IPS DF 4.7 (cell line): ENCODE results near the gene GRK7.
"Not testable (repeated sequence)": the region's sequence is repeated elsewhere in the genome, so short reads cannot be mapped to it uniquely, and the experiment has no call there.

Experiments
- DNase-seq: peaks from one replicate; pipeline ENCODE4 v3.0.0-alpha.2; 2013; ENCODE audit warnings: low spot score; ENCODE audit errors: extremely low read depth

The GRK7 gene

GRCh38 chr3:141754032-141754431, 9.2 kb upstream of the GRK7 start:
- no peak for DNase-seq

DNA sequence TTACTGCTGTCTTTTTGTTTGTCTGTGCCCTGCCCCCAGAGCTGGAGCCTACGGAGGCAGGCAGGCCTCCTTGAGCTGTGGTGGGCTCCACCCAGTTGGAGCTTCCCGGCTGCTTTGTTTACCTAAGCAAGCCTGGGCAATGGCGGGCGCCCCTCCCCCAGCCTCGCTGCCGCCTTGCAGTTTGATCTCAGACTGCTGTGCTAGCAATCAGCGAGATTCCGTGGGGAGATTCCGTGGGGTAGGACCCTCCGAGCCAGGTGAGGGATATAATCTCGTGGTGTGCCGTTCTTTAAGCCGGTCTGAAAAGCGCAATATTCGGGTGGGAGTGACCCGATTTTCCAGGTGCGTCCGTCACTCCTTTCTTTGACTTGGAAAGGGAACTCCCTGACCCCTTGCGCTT, 656 bp upstream of the GRK7 start:
- not testable (repeated sequence) for DNase-seq

- no peak for DNase-seq
These were observed 837 bp downstream of the GRK7 start for GRCh38 chr3:141764045-141764444.

DNA sequence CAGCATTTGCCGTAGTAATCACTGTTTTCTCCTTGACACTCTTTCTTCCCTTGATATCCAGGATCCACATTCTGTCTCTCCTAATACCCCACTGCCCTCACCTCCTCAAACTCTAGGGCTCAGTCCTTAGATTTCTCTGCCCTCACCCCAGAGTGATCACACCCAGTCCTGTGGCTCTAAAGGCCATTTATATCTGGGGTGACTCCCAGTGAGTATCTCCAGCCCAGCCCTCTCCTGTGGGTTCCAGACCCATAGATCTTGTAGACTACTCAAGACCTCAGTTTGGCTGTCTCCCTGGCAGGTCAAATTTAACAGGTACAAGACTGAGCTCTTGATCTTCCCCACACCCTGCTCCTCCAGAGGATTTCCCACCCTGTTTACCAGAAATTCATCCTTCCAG, 1.3 kb downstream of the GRK7 start:
- no peak for DNase-seq

GRCh38 chr3:141764986-141765385, 1.8 kb downstream of the GRK7 start:
- no peak for DNase-seq

DNA sequence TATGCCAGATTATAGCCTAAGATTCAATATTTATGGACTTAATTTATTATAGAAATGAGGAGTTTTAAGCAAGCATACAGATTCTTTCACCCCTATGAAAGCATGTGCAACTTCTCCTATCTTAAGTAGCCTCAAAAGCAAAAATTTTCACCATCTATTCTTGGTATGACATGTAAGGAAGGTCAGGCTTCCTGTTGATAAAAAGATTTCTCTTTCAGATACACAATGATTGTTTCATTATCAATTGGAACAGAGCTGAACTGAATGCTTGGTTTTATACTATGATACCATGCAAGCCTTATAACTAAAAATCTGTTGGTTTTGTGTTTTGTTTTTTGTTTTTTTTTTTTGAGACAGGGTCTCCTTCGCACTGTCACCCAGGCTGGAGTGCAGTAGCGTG, 3.9 kb downstream of the GRK7 start:
- no peak for DNase-seq

GRCh38 chr3:141769221-141769894, 6.2 kb downstream of the GRK7 start:
- no peak for DNase-seq

GRCh38 chr3:141773676-141774075, 10.5 kb downstream of the GRK7 start:
- DNase-seq, result no peak

DNA sequence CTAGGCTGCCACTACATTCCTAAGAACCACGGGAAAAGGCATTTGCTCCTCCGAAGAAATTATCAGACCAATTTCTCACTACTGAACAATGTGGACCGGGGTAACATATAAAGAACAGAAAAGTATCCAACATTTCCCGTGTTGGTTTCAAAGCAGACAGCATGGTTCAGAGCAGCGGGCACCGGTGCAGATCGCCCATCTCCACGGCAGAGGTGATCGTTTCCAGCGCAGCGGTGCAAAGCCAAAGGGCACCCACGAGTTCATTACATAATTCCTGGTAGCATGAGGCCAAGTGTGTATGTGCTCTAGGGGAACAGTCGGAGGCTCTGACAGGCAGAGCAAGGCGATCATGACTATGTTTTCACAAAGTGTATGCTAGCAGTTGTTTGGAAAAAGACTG, 13.2 kb downstream of the GRK7 start:
- no peak for DNase-seq

GRCh38 chr3:141776885-141777284, 13.7 kb downstream of the GRK7 start:
- DNase-seq, result no peak

DNA sequence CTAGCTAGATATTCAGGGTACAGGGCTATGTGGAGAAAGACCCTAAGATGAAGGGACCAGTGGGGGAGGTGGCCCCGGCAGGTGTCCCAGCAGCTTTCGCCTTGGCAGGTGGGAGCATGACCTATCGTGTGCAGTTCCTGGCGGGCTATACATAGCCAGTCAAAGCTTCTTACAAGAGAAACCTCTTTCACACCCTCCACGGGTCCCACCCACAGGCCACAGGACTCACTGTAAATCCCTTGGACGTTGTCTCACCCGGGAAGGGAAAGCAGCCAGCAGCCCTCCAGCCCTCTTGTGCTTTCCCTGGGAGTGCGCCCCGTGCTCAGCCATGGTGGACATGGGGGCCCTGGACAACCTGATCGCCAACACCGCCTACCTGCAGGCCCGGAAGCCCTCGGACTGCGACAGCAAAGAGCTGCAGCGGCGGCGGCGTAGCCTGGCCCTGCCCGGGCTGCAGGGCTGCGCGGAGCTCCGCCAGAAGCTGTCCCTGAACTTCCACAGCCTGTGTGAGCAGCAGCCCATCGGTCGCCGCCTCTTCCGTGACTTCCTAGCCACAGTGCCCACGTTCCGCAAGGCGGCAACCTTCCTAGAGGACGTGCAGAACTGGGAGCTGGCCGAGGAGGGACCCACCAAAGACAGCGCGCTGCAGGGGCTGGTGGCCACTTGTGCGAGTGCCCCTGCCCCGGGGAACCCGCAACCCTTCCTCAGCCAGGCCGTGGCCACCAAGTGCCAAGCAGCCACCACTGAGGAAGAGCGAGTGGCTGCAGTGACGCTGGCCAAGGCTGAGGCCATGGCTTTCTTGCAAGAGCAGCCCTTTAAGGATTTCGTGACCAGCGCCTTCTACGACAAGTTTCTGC, 15.0 kb downstream of the GRK7 start:
- DNase-seq, result no peak

DNA sequence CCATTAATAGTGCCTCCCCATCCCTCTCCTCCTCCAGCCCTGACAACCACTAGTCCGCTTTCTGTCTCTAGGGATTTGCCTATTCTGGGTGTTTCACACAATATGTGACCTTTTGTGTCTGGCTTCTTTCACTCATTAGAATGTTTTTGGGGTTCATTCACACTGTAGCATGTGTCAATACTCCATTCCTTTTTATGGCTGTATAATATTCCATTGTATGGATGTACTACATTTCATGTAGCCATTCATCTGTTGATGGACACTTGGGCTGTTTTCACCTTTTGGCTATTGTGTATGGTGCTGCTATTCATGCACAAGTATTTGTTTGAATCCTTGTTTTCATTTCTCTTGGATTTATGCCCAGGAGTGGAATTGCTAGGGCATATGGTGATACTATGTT, 16.5 kb downstream of the GRK7 start:
- DNase-seq, result no peak

- DNase-seq, result no peak
These were observed 19.3 kb downstream of the GRK7 start for GRCh38 chr3:141782386-141782932.

DNA sequence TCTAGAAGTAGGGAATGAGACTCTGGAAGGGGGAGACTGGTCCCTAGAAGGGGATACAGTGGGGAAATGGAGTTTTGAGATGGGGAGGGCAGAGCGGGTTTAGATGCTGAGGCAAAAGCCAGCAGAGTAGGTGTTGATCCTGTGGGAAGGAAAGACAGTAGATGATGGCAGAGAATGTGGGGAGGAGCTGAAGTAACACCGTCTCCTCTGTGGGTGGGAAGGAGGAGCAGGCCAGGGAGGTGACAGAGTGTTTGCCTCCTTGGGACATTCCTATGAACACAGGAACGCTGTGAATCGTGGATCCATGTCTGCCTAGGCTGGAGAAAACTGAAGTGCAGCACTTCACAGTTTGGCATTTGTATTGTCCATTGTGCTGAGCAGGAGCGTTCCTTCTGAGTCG, 20.4 kb downstream of the GRK7 start:
- DNase-seq, result no peak

- no peak for DNase-seq
These were observed 20.9 kb downstream of the GRK7 start for GRCh38 chr3:141784096-141784495.

- DNase-seq, result no peak
These were observed 21.3 kb downstream of the GRK7 start for GRCh38 chr3:141784531-141784930.

- no peak for DNase-seq
These were observed 24.9 kb downstream of the GRK7 start for GRCh38 chr3:141788149-141788548.

GRCh38 chr3:141788750-141789149, 25.5 kb downstream of the GRK7 start:
- DNase-seq, result not testable (repeated sequence)

DNA sequence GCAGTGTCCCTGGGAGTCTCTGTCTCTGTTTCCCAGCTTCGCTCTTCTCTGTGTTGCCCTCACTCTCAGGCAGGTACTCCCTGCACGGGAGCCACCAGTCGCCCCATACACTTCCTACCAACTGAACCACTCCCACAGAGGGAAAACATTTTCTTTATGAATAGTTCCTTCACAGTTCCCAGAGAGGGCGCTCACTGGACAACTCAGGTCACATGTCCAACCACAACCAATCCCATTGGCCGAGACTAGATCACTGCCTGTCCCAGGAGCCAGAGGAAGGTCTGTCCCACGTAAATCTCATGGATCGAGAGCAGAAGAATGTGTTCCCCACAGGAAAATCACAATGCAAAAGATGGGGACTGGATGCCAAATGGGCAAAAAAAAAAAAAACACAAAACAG, 26.1 kb downstream of the GRK7 start:
- no peak for DNase-seq

DNA sequence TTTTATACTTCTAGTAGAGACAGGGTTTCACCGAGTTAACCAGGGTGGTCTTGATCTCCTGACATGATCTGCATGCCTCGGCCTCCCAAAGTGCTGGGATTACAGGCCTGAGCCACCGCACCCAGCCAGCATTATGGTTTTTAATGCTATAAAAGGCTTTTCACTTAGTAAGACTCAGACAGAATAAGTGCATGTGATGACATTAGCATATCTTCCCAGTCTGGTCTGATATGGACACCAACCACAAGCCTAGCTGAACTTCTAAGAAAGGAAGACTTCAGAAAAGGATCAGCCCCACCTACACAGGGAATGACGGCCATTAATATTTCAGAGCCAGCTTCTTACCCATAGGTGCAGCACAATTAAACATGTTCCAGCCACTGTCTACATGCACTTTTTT, 27.0 kb downstream of the GRK7 start:
- DNase-seq, result no peak

DNA sequence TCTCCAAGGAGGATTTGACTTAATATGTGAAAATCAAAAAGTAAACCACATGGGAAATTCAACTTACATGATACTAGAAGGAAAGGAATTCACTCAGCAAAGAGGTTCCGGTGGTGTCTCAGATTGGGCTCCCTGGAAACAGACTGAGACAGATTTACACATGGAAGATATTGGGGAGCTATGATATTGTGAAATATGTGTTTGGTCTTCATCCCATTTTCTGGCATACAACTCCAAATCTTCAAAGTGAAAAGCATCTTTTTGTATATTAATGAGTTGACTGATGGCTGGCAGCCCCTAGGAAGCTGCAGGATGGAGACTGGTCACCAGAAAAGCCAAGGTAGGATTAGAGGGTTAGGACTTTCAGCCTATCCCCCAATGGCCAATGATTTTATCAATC, 29.3 kb downstream of the GRK7 start:
- DNase-seq, result no peak

GRCh38 chr3:141793476-141794260, 30.5 kb downstream of the GRK7 start:
- peak; percentile 53 for DNase-seq
